GM21825 (cell line): ENCODE data around the gene EMX1.

Source experiments
- ATAC-seq: cut with Tn5 transposase; IDR thresholded peaks from one replicate; pipeline ENCODE4 v1.9.1; 2021; ENCODE audit warnings: mild to moderate bottlenecking, moderate library complexity; ENCODE audit not compliant: unreplicated experiment

The EMX1 gene

GRCh38 chr2:72942293-72942692, 25.0 kb downstream of the EMX1 start:
- no peak for ATAC-seq

- no peak for ATAC-seq
Measured at GRCh38 chr2:72942881-72943418, 25.6 kb downstream of the EMX1 start.

GRCh38 chr2:72943540-72944395, 26.4 kb downstream of the EMX1 start:
- ATAC-seq: no peak

- no peak for ATAC-seq
Measured at GRCh38 chr2:72944804-72945449, 27.6 kb downstream of the EMX1 start.

- no peak for ATAC-seq
Measured at GRCh38 chr2:72945450-72946019, 28.2 kb downstream of the EMX1 start.

- ATAC-seq: no peak
Measured at GRCh38 chr2:72946466-72946865, 29.1 kb downstream of the EMX1 start.

- no peak for ATAC-seq
Measured at GRCh38 chr2:72947952-72948830, 30.9 kb downstream of the EMX1 start.

GRCh38 chr2:72949045-72949444, 31.7 kb downstream of the EMX1 start:
- ATAC-seq: no peak

- ATAC-seq: no peak
Measured at GRCh38 chr2:72949642-72950041, 32.3 kb downstream of the EMX1 start.

GRCh38 chr2:72950558-72951255, 33.4 kb downstream of the EMX1 start:
- no peak for ATAC-seq

GRCh38 chr2:72951303-72952095, 34.2 kb downstream of the EMX1 start:
- ATAC-seq: no peak

GRCh38 chr2:72952110-72952823, 34.9 kb downstream of the EMX1 start:
- ATAC-seq: no peak

GRCh38 chr2:72952961-72953360, 35.6 kb downstream of the EMX1 start:
- ATAC-seq: no peak

- ATAC-seq: no peak
Measured at GRCh38 chr2:72953528-72953927, 36.2 kb downstream of the EMX1 start.

GRCh38 chr2:72953976-72954375, 36.7 kb downstream of the EMX1 start:
- no peak for ATAC-seq

GRCh38 chr2:72954376-72955227, 37.3 kb downstream of the EMX1 start:
- no peak for ATAC-seq

- no peak for ATAC-seq
Measured at GRCh38 chr2:72955228-72956049, 38.1 kb downstream of the EMX1 start.
